IMR-90 (cell line): Measurements from ENCODE around the gene MARCHF9. TPM values are rescaled to one million over a fixed set of nuclear protein-coding genes. Genes with fewer than 3 reads are reported as not detected.

Experiments
- ATAC-seq: fragments of 200-7000 bp; cut with Tn5 transposase; 2 replicates; pipeline ENCODE4 v1.9.1; 2020; ENCODE audit warnings: low read depth, mild to moderate bottlenecking, moderate library complexity
- BruUV-seq: library from RNA; stranded (reverse); fragments of 400-500 nt; replicated peaks from 2 replicates; lab custom pipeline; 2021; lab: Mats Ljungman, UMichigan
- CTCF ChIA-PET: fragments of 300-600 bp; formaldehyde crosslinking; extraction: SDS; loops from one replicate; lab custom pipeline; 2021; ENCODE audit warnings: antibody characterized with exemption; lab: Yijun Ruan, JAX
- POLR2A ChIA-PET: fragments of 300-600 bp; sonication (Branson Sonifier 250); formaldehyde crosslinking; loops from one replicate; lab custom pipeline; 2022; ENCODE audit warnings: antibody characterized with exemption; ENCODE audit not compliant: unreplicated experiment; lab: Charles Lee
- DNase-seq: peaks from one replicate; pipeline ENCODE4 v3.0.0; 2013
- H2AFZ ChIP-seq: replicated peaks from 2 replicates; pipeline ENCODE3; 2013; ENCODE audit warnings: low read length, mild to moderate bottlenecking; ENCODE audit not compliant: poor library complexity
- H2AK5ac ChIP-seq: 2 replicates; pipeline ENCODE4 v1.6.1; 2013; ENCODE audit warnings: low read depth, low read length, inconsistent platforms
- H2AK9ac ChIP-seq: replicated peaks from 2 replicates; pipeline ENCODE3; 2013; ENCODE audit warnings: mild to moderate bottlenecking, low read depth, low read length, moderate library complexity; ENCODE audit not compliant: poor library complexity
- H2BK120ac ChIP-seq: 2 replicates; pipeline ENCODE4 v1.6.1; 2013; ENCODE audit warnings: low read depth, low read length, inconsistent platforms
- H2BK15ac ChIP-seq: 3 replicates; pipeline ENCODE4 v1.6.1; 2013; ENCODE audit warnings: low read depth, low read length, inconsistent platforms
- H2BK20ac ChIP-seq: 2 replicates; pipeline ENCODE4 v1.6.1; 2013; ENCODE audit warnings: low read depth, mild to moderate bottlenecking, inconsistent platforms, low read length, moderate library complexity
- H2BK5ac ChIP-seq: 2 replicates; pipeline ENCODE4 v1.6.1; 2013; ENCODE audit warnings: mild to moderate bottlenecking, low read depth, low read length, inconsistent platforms; ENCODE audit not compliant: poor library complexity, severe bottlenecking
- H3K14ac ChIP-seq: replicated peaks from 2 replicates; pipeline ENCODE4 v1.6.1; 2013; ENCODE audit warnings: low read depth, low read length, inconsistent platforms
- H3K18ac ChIP-seq: 2 replicates; pipeline ENCODE4 v1.6.1; 2013; ENCODE audit warnings: low read depth, low read length, control low read depth
- H3K23ac ChIP-seq: 2 replicates; pipeline ENCODE4 v1.6.1; 2013; ENCODE audit warnings: low read depth, low read length, inconsistent platforms
- H3K27ac ChIP-seq: 2 replicates; pipeline ENCODE4 v1.5.1; 2013; ENCODE audit warnings: mild to moderate bottlenecking, control low read depth, low read length; ENCODE audit not compliant: insufficient read depth
- H3K27me3 ChIP-seq: 2 replicates; pipeline ENCODE4 v1.6.1; 2013; ENCODE audit warnings: low read length; ENCODE audit not compliant: control insufficient read depth, insufficient read depth
- H3K36me3 ChIP-seq: 2 replicates; pipeline ENCODE4 v1.6.1; 2013; ENCODE audit warnings: low read length, mixed read lengths; ENCODE audit not compliant: control insufficient read depth, insufficient read depth
- H3K4ac ChIP-seq: 2 replicates; pipeline ENCODE4 v1.6.1; 2013; ENCODE audit warnings: low read depth, low read length, inconsistent platforms
- H3K4me1 ChIP-seq: 2 replicates; pipeline ENCODE4 v1.6.1; 2013; ENCODE audit warnings: low read length, mixed read lengths; ENCODE audit not compliant: control insufficient read depth, insufficient read depth
- H3K4me2 ChIP-seq: 2 replicates; pipeline ENCODE4 v1.6.1; 2013; ENCODE audit warnings: low read depth, mild to moderate bottlenecking, control low read depth, low read length, moderate library complexity
- H3K4me3 ChIP-seq: 2 replicates; pipeline ENCODE4 v1.5.1; 2013; ENCODE audit warnings: low read depth, mild to moderate bottlenecking, control low read depth, low read length, moderate library complexity; ENCODE audit not compliant: insufficient read depth
- H3K56ac ChIP-seq: 2 replicates; pipeline ENCODE4 v1.6.1; 2013; ENCODE audit warnings: low read length, inconsistent platforms; ENCODE audit not compliant: insufficient read depth; ENCODE audit errors: extremely low read depth
- H3K79me1 ChIP-seq, 2 experiments: 2 replicates each; pipeline ENCODE4 v1.6.1; 2013; ENCODE audit warnings: low read length in 2 of 2, inconsistent platforms in 1 of 2, low read depth in 1 of 2
- H3K9ac ChIP-seq: 2 replicates; pipeline ENCODE4 v1.6.1; 2013; ENCODE audit warnings: low read depth, low read length, control low read depth
- H3K9me1 ChIP-seq: 2 replicates; pipeline ENCODE4 v1.6.1; 2013; ENCODE audit warnings: low read length, inconsistent platforms; ENCODE audit not compliant: insufficient read depth
- H3K9me3 ChIP-seq: 2 replicates; pipeline ENCODE4 v1.6.1; 2013; ENCODE audit warnings: low read length; ENCODE audit not compliant: control insufficient read depth, insufficient read depth
- H4K20me1 ChIP-seq: 2 replicates; pipeline ENCODE4 v1.6.1; 2013; ENCODE audit warnings: low read length, inconsistent platforms; ENCODE audit not compliant: insufficient read depth
- H4K5ac ChIP-seq: 2 replicates; pipeline ENCODE4 v1.6.1; 2013; ENCODE audit warnings: mild to moderate bottlenecking, low read depth, low read length, control low read depth
- H4K8ac ChIP-seq, 2 experiments: 2 replicates each; pipeline ENCODE4 v1.6.1; 2013; ENCODE audit warnings: low read depth in 2 of 2, low read length in 2 of 2, control low read depth in 1 of 2, inconsistent platforms in 1 of 2
- H4K91ac ChIP-seq: 2 replicates; pipeline ENCODE4 v1.6.1; 2013; ENCODE audit warnings: low read depth, low read length, inconsistent platforms; ENCODE audit not compliant: insufficient read depth
- BHLHE40 ChIP-seq: fragments of 150-350 bp; IDR thresholded peaks from 2 replicates; pipeline ENCODE4 v1.6.1; 2016; ENCODE audit warnings: mild to moderate bottlenecking, low read depth, low read length
- MAZ ChIP-seq: IDR thresholded peaks from 2 replicates; pipeline ENCODE4 v1.6.1; 2012; ENCODE audit warnings: low read depth, mild to moderate bottlenecking, low read length, improper control_type of control experiment, moderate library complexity, borderline replicate concordance
- MXI1 ChIP-seq: IDR thresholded peaks from 2 replicates; pipeline ENCODE4 v1.6.1; 2012; ENCODE audit warnings: low read depth, mild to moderate bottlenecking, low read length, moderate library complexity, borderline replicate concordance
- NFE2L2 ChIP-seq: fragments of 150-350 bp; IDR thresholded peaks from 2 replicates; pipeline ENCODE4 v1.6.1; 2016; ENCODE audit warnings: low read depth, mild to moderate bottlenecking, low read length
- POLR2A ChIP-seq: IDR thresholded peaks from 2 replicates; pipeline ENCODE4 v1.6.1; 2012; ENCODE audit warnings: mild to moderate bottlenecking, low read depth, low read length
- SMC3 ChIP-seq: fragments of 150-350 bp; IDR thresholded peaks from 2 replicates; pipeline ENCODE4 v1.6.1; 2016; ENCODE audit warnings: low read depth, mild to moderate bottlenecking, antibody characterized with exemption, low read length, moderate library complexity
- WGBS, 2 experiments: methylation state at CpG; one replicate each; pipeline versions ENCODE4 v1.1.5 to v1.1.7; 2013; ENCODE audit warnings: missing lambda C conversion rate in 2 of 2; ENCODE audit not compliant: insufficient read length in 1 of 2; ENCODE audit errors: extremely low coverage in 2 of 2; 5-methylcytosine and 5-hydroxymethylcytosine counted together
- dilution Hi-C: fragments of 300-500 bp; cut with HindIII; formaldehyde crosslinking; loops from one replicate; pipeline ENCODE4 v1.14.3; 2018; ENCODE audit warnings: low sequenced_read_pairs; ENCODE audit not compliant: unreplicated experiment
- in situ Hi-C: fragments of 300-500 bp; cut with MboI; formaldehyde crosslinking; loops from 3 replicates; pipeline ENCODE4 v1.14.3; 2019; ENCODE audit warnings: low sequenced_read_pairs, inconsistent platforms, mixed read lengths
- intact Hi-C: fragments of 100-400 bp; cut with micrococcal nuclease; formaldehyde crosslinking; loops from 2 replicates; pipeline ENCODE4 v1.10.0; 2022
- polyA plus RNA-seq, 3 experiments: library from polyadenylated mRNA; depleted of rRNA; stranded (reverse); fragments of >200 nt; gene quantifications; 2 replicates each; pipeline ENCODE4 v1.2.3, GENCODE V29; 2012; ENCODE audit warnings: low replicate concordance in 1 of 3
- total RNA-seq: library from RNA; depleted of rRNA; stranded (reverse); fragments of >200 nt; gene quantifications from 2 replicates; pipeline ENCODE4 v1.2.3, GENCODE V29; 2012

The MARCHF9 gene
- total and polyA plus RNA-seq, 2 of the 4 experiments (the other 2 are of a cell fraction) = 1.1 to 5.4 TPM

GRCh38 chr12:57746025-57746424 lies 8.9 kb upstream of the MARCHF9 start:
- H3K79me1 ChIP-seq = peaks cover 22 to 47% of the 10 kb centered on the region in 2 experiments; a peak in 3 of 4 replicates
- H2BK5ac ChIP-seq = no peak overlapping the region
- peaks cover 7% of the 10 kb centered on the region for H3K4me1 ChIP-seq
- peaks cover 15% of the 10 kb centered on the region for H3K9me1 ChIP-seq
- peak overlapping the region; percentile 80; the same call in 1 of the 2 replicates for H4K5ac ChIP-seq
- H3K4ac ChIP-seq = peak overlapping the region; percentile 100
- peak overlapping the region; percentile 94 for H3K4me2 ChIP-seq
- no peak overlapping the region for H3K18ac ChIP-seq
- ChIA-PET CTCF (interaction anchor here (1.9 kb wide), 1 partner anchor 10 kb away, joined by 6 read pairs; no protein-coding TSS in a partner anchor), POLR2A (no interaction called here)
- DNase-seq (no peak), ATAC-seq (no peak)
- no peak for TF ChIP-seq NFE2L2
- no peak for TF ChIP-seq SMC3
- no peak for TF ChIP-seq MAZ
- TF ChIP-seq MXI1 = no peak
- TF ChIP-seq BHLHE40 = no peak
- no peak for TF ChIP-seq POLR2A
- dilution Hi-C loops (no loop called here), in situ Hi-C loops (no loop called here), intact Hi-C loops (no loop called here)
- H4K20me1 ChIP-seq = 0 out of 2 replicates have a peak, but pooled peaks cover 7% of the 10 kb centered on the region
- H3K4me3 ChIP-seq = peak overlapping the region; percentile 69; the same call in 1 of the 2 replicates
- no peak overlapping the region for H2BK20ac ChIP-seq
- peaks cover 12% of the 10 kb centered on the region for H3K27me3 ChIP-seq
- no peak overlapping the region for H3K23ac ChIP-seq
- H3K14ac ChIP-seq = no peak overlapping the region
- no peak overlapping the region for H3K56ac ChIP-seq
- H3K36me3 ChIP-seq = peaks cover 24% of the 10 kb centered on the region
- no peaks in the 10 kb centered on the region for H3K9me3 ChIP-seq
- H2AK5ac ChIP-seq = peak overlapping the region; percentile 98
- no peak overlapping the region; the same call in 1 of the 2 replicates for H4K91ac ChIP-seq
- peak overlapping the region; percentile 99 for H2AK9ac ChIP-seq
- no peak overlapping the region for H3K9ac ChIP-seq
- H3K27ac ChIP-seq = peak overlapping the region; percentile 93; the same call in 1 of the 2 replicates
- no TSS peak for BruUV-seq
- no peak overlapping the region for H2BK120ac ChIP-seq
- 100% methylated on average over 1 of the region's 3 CpGs; no CpG with 5 or more reads in 1 of the 2 experiments for WGBS, 2 experiments
- H2AFZ ChIP-seq = no peak overlapping the region
- H2BK15ac ChIP-seq = no peak overlapping the region
- peak overlapping the region; percentile 74 to 100; a peak in 3 of 4 replicates for H4K8ac ChIP-seq
